Myocyte (in vitro differentiated cells): ENCODE measurements around the gene MEGF11. TPM values are rescaled to one million over a fixed set of nuclear protein-coding genes. Genes with fewer than 3 reads are reported as not detected.

Experiments
- DNase-seq: peaks from one replicate; pipeline ENCODE4 v3.0.0-alpha.2; 2012; ENCODE audit warnings: low read depth
- total RNA-seq: library from RNA; depleted of rRNA; stranded (reverse); fragments of >200 nt; gene quantifications from 2 replicates; pipeline ENCODE4 v1.2.3, GENCODE V29; 2014

The MEGF11 gene
- total RNA-seq, 1 donor from 2014 or later, result not detected

DNA sequence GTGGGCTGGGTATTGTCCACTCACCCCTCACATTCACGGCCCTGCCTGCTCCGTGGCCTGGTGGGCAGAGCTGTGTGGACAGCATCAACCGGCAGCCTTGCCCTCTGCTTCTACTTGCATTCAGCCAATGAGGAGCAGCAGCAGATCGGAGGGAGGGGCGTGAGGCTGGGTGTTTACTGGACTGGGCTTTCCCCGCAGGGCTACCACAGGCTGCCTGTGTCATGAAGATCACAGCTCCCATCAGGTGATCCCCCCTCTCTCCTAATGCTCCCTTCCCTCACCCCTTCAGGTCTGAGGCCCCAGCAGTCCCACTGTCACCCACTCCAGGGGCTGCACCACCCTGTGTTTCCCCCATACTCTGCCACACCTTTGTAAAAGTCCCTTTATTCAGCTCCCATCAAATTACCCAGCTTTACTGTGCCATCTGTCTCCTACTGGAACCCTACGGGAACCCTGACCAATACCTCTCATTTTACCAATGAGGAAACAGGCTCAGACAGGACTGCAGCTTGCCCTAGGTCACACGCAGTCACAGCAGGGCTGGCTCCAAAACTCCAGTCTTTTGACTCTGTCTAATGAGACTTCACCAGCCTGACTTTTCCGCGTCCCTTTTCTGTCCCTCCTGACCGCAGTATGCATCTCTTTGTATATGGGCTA lies 81.1 kb downstream of the MEGF11 start:
- DNase-seq, result no peak

DNA sequence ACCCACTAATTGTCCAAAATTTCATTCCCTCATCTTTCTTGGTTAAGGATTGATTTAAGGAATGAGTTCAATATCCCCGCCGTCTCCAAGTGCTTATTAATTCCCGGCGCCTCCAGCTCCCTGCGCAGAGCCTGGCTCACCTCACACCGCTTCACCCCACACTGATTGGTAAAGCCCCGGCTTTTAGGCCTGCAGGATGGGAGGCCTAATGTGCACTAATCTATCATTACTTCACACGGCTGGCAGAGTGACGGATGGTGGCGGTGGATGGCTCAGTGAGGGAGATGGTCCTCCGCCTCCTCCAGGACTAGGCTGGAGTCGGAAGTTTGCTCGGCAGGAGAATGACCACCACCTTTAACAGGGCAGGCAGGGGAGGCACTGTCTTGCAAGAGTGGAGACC lies 81.7 kb downstream of the MEGF11 start:
- DNase-seq, result no peak

DNA sequence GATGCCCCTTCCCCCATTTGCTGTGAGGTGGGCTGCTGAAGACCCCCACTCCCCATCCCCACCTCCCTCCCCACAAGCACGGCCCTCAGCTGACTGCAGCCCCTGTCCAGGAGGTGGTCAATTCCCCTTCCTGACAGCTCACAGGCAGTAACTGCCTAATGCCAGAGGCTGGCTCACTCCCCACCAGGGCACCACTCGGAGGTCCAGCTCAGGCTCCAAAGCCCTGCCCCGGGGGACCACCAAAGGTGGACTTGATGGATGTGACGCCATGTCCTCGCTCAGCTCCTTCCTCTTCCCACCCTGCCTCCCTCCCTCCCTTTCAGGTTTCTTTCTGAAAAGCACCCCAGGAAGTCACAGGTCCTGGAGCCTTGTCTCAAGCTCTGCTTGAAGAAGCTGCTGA lies 82.8 kb downstream of the MEGF11 start:
- no peak for DNase-seq

DNA sequence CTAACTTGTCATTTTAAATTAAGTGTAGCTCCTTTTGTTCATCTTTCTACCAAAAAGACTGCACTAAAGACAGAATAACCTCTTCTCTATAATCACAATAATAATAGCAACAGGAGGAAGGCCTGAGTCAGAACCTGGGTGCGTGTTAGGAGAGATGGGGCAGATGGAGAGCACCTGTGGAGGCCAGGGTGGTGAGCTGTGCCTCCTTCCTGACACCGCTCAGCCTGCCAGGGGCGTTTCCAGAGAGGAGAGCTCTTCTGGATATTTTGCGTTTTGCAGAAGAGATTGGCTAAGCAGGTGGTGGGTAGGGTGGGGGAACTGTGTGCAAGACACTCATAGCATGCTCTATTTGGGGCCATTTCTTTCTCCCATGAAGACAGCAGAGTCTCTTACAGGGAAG lies 83.5 kb downstream of the MEGF11 start:
- DNase-seq, result no peak

DNA sequence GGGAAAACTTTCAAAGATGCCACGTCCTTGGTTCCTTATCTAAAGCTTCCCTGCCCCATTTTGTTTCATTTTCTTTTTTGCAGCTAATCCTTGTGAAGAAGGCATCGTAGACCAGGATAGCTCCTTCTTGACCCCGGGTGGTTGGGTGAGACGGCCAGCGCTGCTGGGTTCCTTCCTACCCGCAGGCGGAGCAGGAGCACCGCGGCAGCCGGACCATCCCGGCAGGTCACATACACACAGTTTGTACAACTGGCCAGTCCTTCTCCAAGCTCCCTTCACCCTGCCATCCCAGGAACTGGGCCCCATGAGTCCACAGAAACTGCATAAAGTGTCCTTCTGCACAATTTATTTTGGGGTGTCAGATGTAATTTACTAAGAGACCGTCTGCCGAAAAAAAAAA lies 83.9 kb downstream of the MEGF11 start:
- DNase-seq, result no peak

DNA sequence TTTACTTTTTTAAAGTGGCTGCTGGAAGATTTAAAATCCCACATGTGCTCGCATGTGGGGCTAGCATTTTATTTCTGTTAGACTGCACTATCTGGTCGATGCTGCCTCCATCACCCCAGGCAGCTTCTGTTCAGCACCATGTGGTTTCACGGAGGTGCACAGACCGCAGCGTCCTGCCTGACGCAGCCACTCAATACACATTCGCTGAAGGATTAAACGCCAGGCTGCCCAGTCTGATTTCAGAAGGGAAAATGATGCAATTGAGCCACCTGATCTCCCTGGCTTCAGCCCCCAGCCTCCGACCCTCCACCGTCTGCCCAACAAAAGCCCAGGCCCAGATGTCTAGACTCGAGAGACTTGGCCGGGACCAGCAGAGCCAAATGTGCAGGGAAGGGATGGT lies 84.5 kb downstream of the MEGF11 start:
- no peak for DNase-seq

GRCh38 chr15:66167854-66168253 lies 85.7 kb downstream of the MEGF11 start:
- no peak for DNase-seq

DNA sequence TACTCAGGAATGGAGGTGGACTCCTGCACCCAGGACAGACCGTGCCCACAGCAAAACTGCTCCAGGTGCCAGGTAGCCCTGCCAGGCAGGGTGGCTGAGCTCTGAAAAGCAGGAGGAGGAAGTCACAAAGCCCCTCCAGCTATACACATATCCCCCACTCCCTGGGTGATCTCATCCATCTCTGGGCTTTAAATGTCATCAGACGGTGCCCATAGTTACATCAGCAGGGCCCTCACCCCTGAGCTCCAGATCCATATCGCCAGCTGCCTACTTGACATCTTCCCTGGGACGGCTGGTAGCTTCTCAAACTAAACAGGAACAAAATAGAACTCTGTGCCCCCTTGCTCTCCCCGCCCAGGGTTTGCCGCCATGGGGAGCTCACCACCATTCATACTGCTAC lies 87.7 kb downstream of the MEGF11 start:
- no peak for DNase-seq

GRCh38 chr15:66164788-66165187 lies 88.8 kb downstream of the MEGF11 start:
- no peak for DNase-seq

- no peak for DNase-seq
Measured at GRCh38 chr15:66163553-66163952, 90.0 kb downstream of the MEGF11 start.

- no peak for DNase-seq
Measured at GRCh38 chr15:66162286-66162685, 91.3 kb downstream of the MEGF11 start.

- no peak for DNase-seq
Measured at GRCh38 chr15:66161575-66162118, 91.9 kb downstream of the MEGF11 start.

GRCh38 chr15:66161108-66161507 lies 92.4 kb downstream of the MEGF11 start:
- no peak for DNase-seq

DNA sequence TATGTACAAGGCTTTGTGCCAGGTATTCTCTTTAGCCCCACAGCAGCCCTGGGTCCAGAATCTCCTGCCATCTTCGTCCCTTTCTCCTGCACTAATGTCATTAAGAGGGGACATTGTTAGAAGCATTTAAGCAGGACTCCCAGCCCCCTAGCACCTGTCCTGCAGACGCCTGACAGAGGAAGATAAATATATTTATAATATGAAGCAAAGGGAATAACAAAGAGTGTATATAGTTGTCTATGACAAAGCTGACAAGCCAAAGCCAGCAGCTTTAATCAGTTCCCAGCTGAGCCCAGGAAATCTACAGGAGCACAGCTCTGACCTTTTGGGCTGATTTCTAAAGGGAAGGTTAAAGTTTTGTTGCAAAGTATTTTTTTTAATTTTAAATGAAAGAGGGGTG lies 96.0 kb downstream of the MEGF11 start:
- no peak for DNase-seq

- no peak for DNase-seq
Measured at GRCh38 chr15:66156310-66156975, 97.1 kb downstream of the MEGF11 start.

- no peak for DNase-seq
Measured at GRCh38 chr15:66155065-66155464, 98.5 kb downstream of the MEGF11 start.

GRCh38 chr15:66154581-66154980 lies 99.0 kb downstream of the MEGF11 start:
- no peak for DNase-seq

DNA sequence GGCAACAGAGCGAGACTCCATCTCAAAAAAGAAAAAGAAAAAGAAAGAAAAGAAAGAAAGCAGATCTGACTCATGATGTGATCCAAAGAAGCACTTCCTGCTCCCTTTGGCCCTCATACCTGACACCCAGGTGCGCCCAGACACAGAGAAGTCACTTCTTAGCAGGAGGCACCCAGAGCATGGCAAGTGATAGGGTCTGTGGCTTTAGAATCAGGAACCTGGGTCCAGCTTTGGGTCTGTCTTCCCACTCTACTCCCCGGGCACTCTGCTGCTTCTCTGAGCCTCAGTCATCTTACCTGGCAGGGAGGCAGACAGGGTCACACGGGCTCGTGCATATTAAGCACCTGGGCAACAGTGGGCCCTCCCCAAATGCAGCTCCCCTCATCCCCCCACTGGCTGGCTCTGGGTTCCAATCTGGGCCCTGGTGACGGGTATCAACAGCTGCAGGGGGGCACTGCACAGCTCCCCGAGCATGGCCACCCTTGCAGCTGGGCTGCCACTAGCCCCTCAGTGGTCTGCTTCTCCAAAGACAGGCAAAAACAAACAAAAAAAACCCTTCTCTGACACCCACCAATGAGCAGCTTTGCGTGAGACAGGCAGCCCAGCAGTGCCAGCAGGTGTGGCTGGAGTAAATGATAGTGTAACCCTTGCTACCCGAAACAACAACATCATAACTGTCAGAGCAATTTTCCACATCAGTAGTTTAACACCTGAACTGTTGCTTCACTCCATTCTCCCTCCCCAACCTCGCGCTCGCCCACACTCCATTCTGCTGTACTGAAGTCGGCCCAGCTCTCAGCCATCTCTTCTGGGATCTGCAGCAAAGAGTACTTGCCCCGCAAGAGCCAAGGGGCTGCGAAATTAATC lies 99.8 kb downstream of the MEGF11 start:
- no peak for DNase-seq

GRCh38 chr15:66152650-66153049 lies 100.9 kb downstream of the MEGF11 start:
- DNase-seq, result no peak

- DNase-seq, result no peak
Measured at GRCh38 chr15:66151809-66152208, 101.7 kb downstream of the MEGF11 start.

- DNase-seq, result no peak
Measured at GRCh38 chr15:66149871-66150270, 103.7 kb downstream of the MEGF11 start.

DNA sequence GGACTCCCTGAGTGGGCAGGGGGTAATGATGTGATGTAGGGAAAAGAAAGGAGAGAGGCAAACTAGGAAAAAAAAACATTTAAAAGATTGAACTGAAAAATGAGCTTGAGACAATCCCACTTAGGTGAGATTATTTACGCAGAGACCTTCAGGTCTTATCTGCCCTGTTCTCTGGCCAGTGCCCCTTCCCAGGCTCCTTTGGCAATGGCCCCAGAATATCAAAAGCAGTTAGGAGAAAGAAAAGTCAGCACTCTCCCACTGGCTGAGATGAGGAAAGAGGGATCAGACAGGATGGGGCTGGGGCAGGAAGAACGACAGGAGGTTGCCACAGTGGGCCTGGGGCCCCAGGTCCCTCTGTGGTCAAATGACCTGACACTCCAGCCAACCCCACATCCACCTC lies 105.4 kb downstream of the MEGF11 start:
- no peak for DNase-seq
